ENCODE data around the gene GCN1.

DNA sequence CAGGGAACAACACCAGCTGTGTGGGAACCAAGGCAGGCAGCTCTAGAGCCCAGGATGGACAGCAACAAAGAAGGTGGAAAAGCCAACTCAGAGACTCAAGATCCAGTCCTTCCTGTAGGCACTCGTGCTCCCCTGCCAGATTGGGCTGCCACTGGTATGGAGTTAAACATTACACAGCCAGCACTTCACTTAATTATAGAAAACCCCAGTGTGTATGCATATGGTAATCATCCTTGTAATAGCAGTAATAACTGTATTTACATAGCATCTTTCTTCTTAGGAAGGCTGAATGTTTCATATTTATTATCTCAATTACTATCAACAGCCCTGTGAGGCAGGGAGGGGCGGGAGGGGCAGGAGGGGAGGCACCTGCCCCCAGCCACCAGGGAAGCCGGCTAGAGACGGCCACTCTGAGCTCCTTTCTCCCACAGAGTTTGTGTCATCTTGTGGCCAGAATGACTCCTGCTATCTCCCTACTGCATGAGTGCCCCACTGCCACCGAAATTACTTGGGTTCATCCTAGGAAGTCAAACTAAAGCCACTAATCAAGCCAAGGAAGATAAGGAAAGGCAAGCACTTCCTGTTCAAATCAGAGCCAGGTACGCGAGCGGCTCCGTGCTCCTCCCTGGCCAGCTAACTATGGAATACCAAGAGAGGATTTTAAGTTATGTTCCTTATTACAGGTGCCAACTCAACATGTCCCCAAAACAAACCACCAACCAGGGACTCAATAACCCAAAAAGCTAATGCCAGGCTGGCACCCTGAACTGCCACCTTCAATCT, 62.3 kb downstream of the GCN1 start:
- TF ChIP-seq, protein P1, sequence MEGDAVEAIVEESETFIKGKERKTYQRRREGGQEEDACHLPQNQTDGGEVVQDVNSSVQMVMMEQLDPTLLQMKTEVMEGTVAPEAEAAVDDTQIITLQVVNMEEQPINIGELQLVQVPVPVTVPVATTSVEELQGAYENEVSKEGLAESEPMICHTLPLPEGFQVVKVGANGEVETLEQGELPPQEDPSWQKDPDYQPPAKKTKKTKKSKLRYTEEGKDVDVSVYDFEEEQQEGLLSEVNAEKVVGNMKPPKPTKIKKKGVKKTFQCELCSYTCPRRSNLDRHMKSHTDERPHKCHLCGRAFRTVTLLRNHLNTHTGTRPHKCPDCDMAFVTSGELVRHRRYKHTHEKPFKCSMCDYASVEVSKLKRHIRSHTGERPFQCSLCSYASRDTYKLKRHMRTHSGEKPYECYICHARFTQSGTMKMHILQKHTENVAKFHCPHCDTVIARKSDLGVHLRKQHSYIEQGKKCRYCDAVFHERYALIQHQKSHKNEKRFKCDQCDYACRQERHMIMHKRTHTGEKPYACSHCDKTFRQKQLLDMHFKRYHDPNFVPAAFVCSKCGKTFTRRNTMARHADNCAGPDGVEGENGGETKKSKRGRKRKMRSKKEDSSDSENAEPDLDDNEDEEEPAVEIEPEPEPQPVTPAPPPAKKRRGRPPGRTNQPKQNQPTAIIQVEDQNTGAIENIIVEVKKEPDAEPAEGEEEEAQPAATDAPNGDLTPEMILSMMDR (IDR thresholded peaks at IDR 0.05), result no peak
- TF ChIP-seq POLR2AphosphoS5 (IDR thresholded peaks at IDR 0.05) (no peak), POLR2A (IDR thresholded peaks at IDR 0.05) (no peak)

Data from upper lobe of left lung (tissue), 4 donors.